Measurements from ENCODE around the gene CPE.

CPE gene

GRCh38 chr4:165426823-165427222 lies 48.0 kb downstream of the CPE start:
- no peaks in the 10 kb centered on the region for H3K36me3 ChIP-seq
- peaks cover 10% of the 10 kb centered on the region for H3K9me3 ChIP-seq
- H3K9ac ChIP-seq = no peak overlapping the region
- no peak for TF ChIP-seq Cebpa-rat (IDR thresholded peaks at IDR 0.05)
- H3K4me2 ChIP-seq = no peak overlapping the region
- H3K4me1 ChIP-seq = peaks cover 8% of the 10 kb centered on the region; the same call in 1 of the 2 replicates
- no peak overlapping the region for H3K27ac ChIP-seq
- no peaks in the 10 kb centered on the region for H3K27me3 ChIP-seq
- H4K20me1 ChIP-seq = no peaks in the 10 kb centered on the region
- H3K4me3 ChIP-seq = no peak overlapping the region

GRCh38 chr4:165428957-165429356 lies 50.1 kb downstream of the CPE start:
- H4K20me1 ChIP-seq = no peaks in the 10 kb centered on the region
- no peak for TF ChIP-seq Cebpa-rat (IDR thresholded peaks at IDR 0.05)
- no peaks in the 10 kb centered on the region for H3K27me3 ChIP-seq
- H3K9ac ChIP-seq = no peak overlapping the region
- H3K9me3 ChIP-seq = peaks cover 10% of the 10 kb centered on the region
- peaks cover 8% of the 10 kb centered on the region; the same call in 1 of the 2 replicates for H3K4me1 ChIP-seq
- no peaks in the 10 kb centered on the region for H3K36me3 ChIP-seq
- H3K27ac ChIP-seq = no peak overlapping the region
- no peak overlapping the region for H3K4me3 ChIP-seq
- H3K4me2 ChIP-seq = no peak overlapping the region

GRCh38 chr4:165433529-165433928 lies 54.7 kb downstream of the CPE start:
- Histone ChIP-seq H3K4me2 (no peak overlapping the region), H3K9ac (no peak overlapping the region), H3K4me3 (no peak overlapping the region), H4K20me1 (no peaks in the 10 kb centered on the region), H3K27ac (no peak overlapping the region), H3K36me3 (no peaks in the 10 kb centered on the region), H3K4me1 (no peaks in the 10 kb centered on the region), H3K27me3 (no peaks in the 10 kb centered on the region), H3K9me3 (no peaks in the 10 kb centered on the region)
- no peak for TF ChIP-seq Cebpa-rat (IDR thresholded peaks at IDR 0.05)

- no peak overlapping the region for H3K4me2 ChIP-seq
- TF ChIP-seq Cebpa-rat (IDR thresholded peaks at IDR 0.05) = no peak
- H3K27me3 ChIP-seq = no peaks in the 10 kb centered on the region
- no peak overlapping the region for H3K27ac ChIP-seq
- H3K9ac ChIP-seq = no peak overlapping the region
- no peak overlapping the region for H3K4me3 ChIP-seq
- no peaks in the 10 kb centered on the region for H4K20me1 ChIP-seq
- H3K4me1 ChIP-seq = no peaks in the 10 kb centered on the region
- H3K9me3 ChIP-seq = no peaks in the 10 kb centered on the region
- H3K36me3 ChIP-seq = no peaks in the 10 kb centered on the region
Measured at GRCh38 chr4:165437691-165438090, 58.9 kb downstream of the CPE start.

- Histone ChIP-seq H3K4me3 (no peak overlapping the region), H3K36me3 (no peaks in the 10 kb centered on the region), H3K4me2 (no peak overlapping the region), H3K9ac (no peak overlapping the region), H3K27me3 (no peaks in the 10 kb centered on the region), H3K4me1 (peaks cover 6% of the 10 kb centered on the region), H4K20me1 (no peaks in the 10 kb centered on the region), H3K27ac (no peak overlapping the region), H3K9me3 (no peaks in the 10 kb centered on the region)
- no peak for TF ChIP-seq Cebpa-rat (IDR thresholded peaks at IDR 0.05)
Measured at GRCh38 chr4:165439344-165439743, 60.5 kb downstream of the CPE start.

- Histone ChIP-seq H3K4me2 (no peak overlapping the region), H3K27me3 (no peaks in the 10 kb centered on the region), H3K4me1 (peaks cover 6% of the 10 kb centered on the region), H3K36me3 (no peaks in the 10 kb centered on the region), H3K27ac (no peak overlapping the region), H3K9me3 (no peaks in the 10 kb centered on the region), H3K4me3 (no peak overlapping the region), H4K20me1 (no peaks in the 10 kb centered on the region), H3K9ac (no peak overlapping the region)
- TF ChIP-seq Cebpa-rat (IDR thresholded peaks at IDR 0.05) = no peak
Measured at GRCh38 chr4:165439981-165440380, 61.2 kb downstream of the CPE start.

GRCh38 chr4:165440415-165441158 lies 61.8 kb downstream of the CPE start:
- no peak for TF ChIP-seq Cebpa-rat (IDR thresholded peaks at IDR 0.05)
- no peaks in the 10 kb centered on the region for H4K20me1 ChIP-seq
- H3K27ac ChIP-seq = no peak overlapping the region
- no peak overlapping the region for H3K9ac ChIP-seq
- no peaks in the 10 kb centered on the region for H3K36me3 ChIP-seq
- no peak overlapping the region for H3K4me3 ChIP-seq
- H3K4me1 ChIP-seq = peaks cover 6% of the 10 kb centered on the region
- no peaks in the 10 kb centered on the region for H3K27me3 ChIP-seq
- no peak overlapping the region for H3K4me2 ChIP-seq
- H3K9me3 ChIP-seq = no peaks in the 10 kb centered on the region

- Histone ChIP-seq H3K36me3 (no peaks in the 10 kb centered on the region), H3K4me3 (no peak overlapping the region), H3K27me3 (no peaks in the 10 kb centered on the region), H3K9ac (no peak overlapping the region), H4K20me1 (no peaks in the 10 kb centered on the region), H3K4me2 (0 out of 2 replicates have a peak overlapping the region, but pooled peaks have one; percentile 5), H3K4me1 (peaks cover 6% of the 10 kb centered on the region), H3K9me3 (no peaks in the 10 kb centered on the region), H3K27ac (no peak overlapping the region)
- no peak for TF ChIP-seq Cebpa-rat (IDR thresholded peaks at IDR 0.05)
Measured at GRCh38 chr4:165443276-165443675, 64.5 kb downstream of the CPE start.

GRCh38 chr4:165448700-165449099 lies 69.9 kb downstream of the CPE start:
- Histone ChIP-seq H3K4me3 (no peak overlapping the region), H4K20me1 (no peaks in the 10 kb centered on the region), H3K4me2 (no peak overlapping the region), H3K4me1 (no peaks in the 10 kb centered on the region), H3K9ac (no peak overlapping the region), H3K9me3 (no peaks in the 10 kb centered on the region), H3K36me3 (no peaks in the 10 kb centered on the region), H3K27ac (no peak overlapping the region), H3K27me3 (no peaks in the 10 kb centered on the region)
- TF ChIP-seq Cebpa-rat (IDR thresholded peaks at IDR 0.05) = no peak

- Histone ChIP-seq H3K27me3 (no peaks in the 10 kb centered on the region), H3K4me1 (no peaks in the 10 kb centered on the region), H4K20me1 (no peaks in the 10 kb centered on the region), H3K4me2 (no peak overlapping the region), H3K9me3 (no peaks in the 10 kb centered on the region), H3K4me3 (no peak overlapping the region), H3K9ac (no peak overlapping the region), H3K27ac (no peak overlapping the region), H3K36me3 (no peaks in the 10 kb centered on the region)
- no peak for TF ChIP-seq Cebpa-rat (IDR thresholded peaks at IDR 0.05)
Measured at GRCh38 chr4:165449333-165449732, 70.5 kb downstream of the CPE start.
